HepG2 (cell line): ENCODE measurements around the gene VIPR1. TPM values are rescaled to one million over a fixed set of nuclear protein-coding genes. Genes with fewer than 3 reads are reported as not detected.

Experiments
- NFKBIZ ChIP-seq: IDR thresholded peaks from 2 replicates; pipeline ENCODE4 v1.6.1; 2018; ENCODE audit warnings: missing genetic modification reagents, missing compliant biosample characterization
- SNAPC4 ChIP-seq: sonication (generic); formaldehyde crosslinking; IDR thresholded peaks from 2 replicates; pipeline ENCODE4 v1.4.0; 2020; ENCODE audit warnings: mild to moderate bottlenecking, missing genetic modification reagents
- ZMYM4 ChIP-seq: sonication (generic); formaldehyde crosslinking; IDR thresholded peaks from 2 replicates; pipeline ENCODE4 v1.8.1; 2023; ENCODE audit warnings: mild to moderate bottlenecking, missing genetic modification reagents
- ZNF281 ChIP-seq: sonication (generic); formaldehyde crosslinking; IDR thresholded peaks from 2 replicates; pipeline ENCODE4 v1.4.0; 2020; ENCODE audit warnings: missing genetic modification reagents, borderline replicate concordance
- ZNF740 ChIP-seq: sonication (generic); formaldehyde crosslinking; IDR thresholded peaks from 2 replicates; pipeline ENCODE4 v1.4.0; 2020; ENCODE audit warnings: missing genetic modification reagents
- polyA plus RNA-seq, 8 experiments: library from polyadenylated mRNA; depleted of rRNA in 3 of 8; stranded (reverse) in 7 of 8; unstranded in 1 of 8; fragments of >200 nt; fragmentation: Illumina TruSeq in 4 of 8; extraction: Trizol in 4 of 8; gene quantifications; 2 replicates each; pipeline versions ENCODE4 v1.2.1 to v1.2.3, GENCODE V29; 2011 to 2016; ENCODE audit warnings: low read depth in 4 of 8, missing spikeins in 1 of 8, mixed read lengths in 1 of 8; ENCODE audit not compliant: insufficient read depth in 1 of 8
- total RNA-seq, 5 experiments: library from RNA; depleted of rRNA; stranded (reverse); fragments of >200 nt; fragmentation: Illumina TruSeq; extraction: Trizol; gene quantifications; 2 replicates each; pipeline ENCODE4 v1.2.3, GENCODE V29; 2016; ENCODE audit warnings: low read depth in 1 of 5
- TF ChIP-seq, protein P1 (sequence below): sonication (generic); formaldehyde crosslinking; IDR thresholded peaks from 2 replicates; pipeline ENCODE4 v1.8.1; 2023; ENCODE audit warnings: mild to moderate bottlenecking, missing genetic modification reagents, borderline replicate concordance
- TF ChIP-seq, protein P2 (sequence below): sonication (generic); formaldehyde crosslinking; IDR thresholded peaks from 2 replicates; pipeline ENCODE4 v1.4.0; 2020; ENCODE audit warnings: missing genetic modification reagents
- TF ChIP-seq, protein P3 (sequence below): sonication (generic); formaldehyde crosslinking; IDR thresholded peaks from 2 replicates; pipeline ENCODE4 v1.8.0; 2022; ENCODE audit warnings: missing genetic modification reagents, mild to moderate bottlenecking, moderate library complexity, borderline replicate concordance

The VIPR1 gene
- total and polyA plus RNA-seq, 2 of the 13 experiments (the other 11 are each of a cell fraction or from before 2014, with no cell fraction given), result 0.04 to 0.11 TPM

DNA sequence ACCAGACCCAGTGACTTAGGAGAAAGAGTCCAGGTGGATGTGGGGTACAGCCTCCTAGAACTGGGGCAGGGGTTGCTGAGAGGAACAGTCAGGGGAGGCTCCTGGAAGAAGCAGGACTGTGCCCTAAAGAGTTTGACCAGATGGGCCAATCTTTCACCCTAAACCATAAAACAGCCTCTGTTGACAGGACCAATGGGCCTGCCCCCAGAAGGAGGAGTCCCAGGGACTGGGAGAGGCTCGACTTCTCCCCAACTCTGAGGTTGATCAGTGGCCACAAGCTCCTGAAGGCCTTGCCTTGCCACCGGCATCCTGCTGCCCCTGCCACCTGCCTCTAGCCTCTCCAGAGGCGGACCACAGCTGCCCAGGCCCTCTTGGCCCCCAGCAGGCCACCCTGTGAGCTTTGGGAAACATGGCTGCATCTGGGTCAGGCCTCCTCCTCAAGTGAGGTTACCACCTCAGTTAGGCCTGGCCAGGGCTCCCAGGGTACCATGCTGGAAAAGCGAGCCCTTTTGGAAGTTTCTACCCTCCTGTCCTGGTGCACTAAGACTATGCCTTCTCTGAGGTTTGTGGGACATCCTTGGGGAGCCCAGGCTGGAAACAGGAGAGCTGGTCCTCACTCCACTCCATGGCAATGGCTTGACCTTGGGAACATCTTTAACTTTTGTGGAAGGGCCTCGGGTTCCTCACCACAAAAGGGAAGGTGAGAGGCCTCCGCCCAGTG, 2.8 kb downstream of the VIPR1 start (continued):
- TF ChIP-seq, protein P1, sequence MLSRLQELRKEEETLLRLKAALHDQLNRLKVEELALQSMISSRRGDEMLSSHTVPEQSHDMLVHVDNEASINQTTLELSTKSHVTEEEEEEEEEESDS (CRISPR knock-in tag), result no peak
- TF ChIP-seq, protein P2, sequence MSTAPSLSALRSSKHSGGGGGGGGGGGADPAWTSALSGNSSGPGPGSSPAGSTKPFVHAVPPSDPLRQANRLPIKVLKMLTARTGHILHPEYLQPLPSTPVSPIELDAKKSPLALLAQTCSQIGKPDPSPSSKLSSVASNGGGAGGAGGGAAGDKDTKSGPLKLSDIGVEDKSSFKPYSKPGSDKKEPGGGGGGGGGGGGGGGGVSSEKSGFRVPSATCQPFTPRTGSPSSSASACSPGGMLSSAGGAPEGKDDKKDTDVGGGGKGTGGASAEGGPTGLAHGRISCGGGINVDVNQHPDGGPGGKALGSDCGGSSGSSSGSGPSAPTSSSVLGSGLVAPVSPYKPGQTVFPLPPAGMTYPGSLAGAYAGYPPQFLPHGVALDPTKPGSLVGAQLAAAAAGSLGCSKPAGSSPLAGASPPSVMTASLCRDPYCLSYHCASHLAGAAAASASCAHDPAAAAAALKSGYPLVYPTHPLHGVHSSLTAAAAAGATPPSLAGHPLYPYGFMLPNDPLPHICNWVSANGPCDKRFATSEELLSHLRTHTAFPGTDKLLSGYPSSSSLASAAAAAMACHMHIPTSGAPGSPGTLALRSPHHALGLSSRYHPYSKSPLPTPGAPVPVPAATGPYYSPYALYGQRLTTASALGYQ, result no peak
- TF ChIP-seq NFKBIZ (CRISPR knock-in tag), result no peak
- TF ChIP-seq ZNF740 (CRISPR knock-in tag), result no peak
- TF ChIP-seq, protein P3, sequence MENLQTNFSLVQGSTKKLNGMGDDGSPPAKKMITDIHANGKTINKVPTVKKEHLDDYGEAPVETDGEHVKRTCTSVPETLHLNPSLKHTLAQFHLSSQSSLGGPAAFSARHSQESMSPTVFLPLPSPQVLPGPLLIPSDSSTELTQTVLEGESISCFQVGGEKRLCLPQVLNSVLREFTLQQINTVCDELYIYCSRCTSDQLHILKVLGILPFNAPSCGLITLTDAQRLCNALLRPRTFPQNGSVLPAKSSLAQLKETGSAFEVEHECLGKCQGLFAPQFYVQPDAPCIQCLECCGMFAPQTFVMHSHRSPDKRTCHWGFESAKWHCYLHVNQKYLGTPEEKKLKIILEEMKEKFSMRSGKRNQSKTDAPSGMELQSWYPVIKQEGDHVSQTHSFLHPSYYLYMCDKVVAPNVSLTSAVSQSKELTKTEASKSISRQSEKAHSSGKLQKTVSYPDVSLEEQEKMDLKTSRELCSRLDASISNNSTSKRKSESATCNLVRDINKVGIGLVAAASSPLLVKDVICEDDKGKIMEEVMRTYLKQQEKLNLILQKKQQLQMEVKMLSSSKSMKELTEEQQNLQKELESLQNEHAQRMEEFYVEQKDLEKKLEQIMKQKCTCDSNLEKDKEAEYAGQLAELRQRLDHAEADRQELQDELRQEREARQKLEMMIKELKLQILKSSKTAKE (CRISPR knock-in tag), result no peak
- no peak for TF ChIP-seq ZMYM4 (CRISPR knock-in tag)
- TF ChIP-seq ZNF281 (CRISPR knock-in tag), result no peak
- no peak for TF ChIP-seq SNAPC4 (CRISPR knock-in tag)
- TF ChIP-seq, all 625 proteins: peak for 0
